Spleen (tissue), 7 donors: Measurements from ENCODE around the gene PTPN9.
"Not testable (repeated sequence)": the region's sequence is repeated elsewhere in the genome, so short reads cannot be mapped to it uniquely, and the experiment has no call there.

Experiments
- CTCF ChIP-seq, 11 experiments: fragments of 200-600 bp in 7 of 11; fragments of 450-650 bp in 4 of 11; sonication (generic) in 4 of 11; IDR thresholded peaks in 8 of 11; conservative IDR thresholded peaks in 3 of 11; 1 replicate in 7 of 11; 2 replicates in 4 of 11; pipeline versions ENCODE4 v1.4.0 to v1.8.0; 2016 to 2021; ENCODE audit warnings: antibody characterized with exemption in 11 of 11, inconsistent platforms in 4 of 11, mild to moderate bottlenecking in 1 of 11
- POLR2A ChIP-seq, 3 donors: fragments of 450-650 bp; IDR thresholded peaks; one replicate each; pipeline ENCODE4 v1.5.1; 2017; ENCODE audit warnings: antibody characterized with exemption in 3 of 3, mild to moderate bottlenecking in 1 of 3
- POLR2AphosphoS5 ChIP-seq, 3 donors: sonication (generic); formaldehyde crosslinking; IDR thresholded peaks; one replicate each; pipeline ENCODE4 v1.5.1; 2017; ENCODE audit warnings: antibody characterized with exemption in 3 of 3
- donor health status: DM: no; HTN: no; CAD: no; lungs with moderate emphysema.
- donor health status: DM: no; HTN: no; CAD: no.
- donor health status: DM: no; HTN: no; CAD: no.

DNA sequence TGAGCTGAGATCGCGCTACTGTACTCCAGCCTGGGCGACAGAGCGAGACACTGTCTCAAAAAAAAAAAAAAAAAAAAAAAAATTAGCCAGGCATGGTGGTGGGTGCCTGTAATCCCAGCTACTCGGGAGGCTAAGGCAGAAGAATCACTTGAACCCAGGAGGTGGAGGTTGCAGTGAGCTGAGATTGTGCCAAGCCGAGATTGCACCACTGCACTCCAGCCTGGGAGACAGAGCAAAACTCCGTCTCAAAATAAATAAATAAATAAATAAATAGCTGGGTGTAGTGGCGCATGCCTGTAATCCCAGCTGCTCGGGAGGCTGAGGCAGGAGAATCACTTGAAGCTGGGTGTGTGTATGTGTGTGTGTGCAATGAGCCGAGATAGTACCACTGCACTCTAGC, 133.8 kb downstream of the PTPN9 start:
- not testable (repeated sequence) for TF ChIP-seq CTCF (IDR thresholded peaks at IDR 0.05 in 8 of 11, conservative IDR thresholded peaks at IDR 0.05 in 3 of 11); POLR2A (IDR thresholded peaks at IDR 0.05); POLR2AphosphoS5 (IDR thresholded peaks at IDR 0.05)
